HG02623 (cell line): Measurements from ENCODE around the gene ZNF709.
"Not testable (repeated sequence)": the region's sequence is repeated elsewhere in the genome, so short reads cannot be mapped to it uniquely, and the experiment has no call there.

Experiments
- ATAC-seq: cut with Tn5 transposase; IDR thresholded peaks from one replicate; pipeline ENCODE4 v1.9.1; 2021; ENCODE audit warnings: moderate library complexity; ENCODE audit not compliant: unreplicated experiment

Gene ZNF709

DNA sequence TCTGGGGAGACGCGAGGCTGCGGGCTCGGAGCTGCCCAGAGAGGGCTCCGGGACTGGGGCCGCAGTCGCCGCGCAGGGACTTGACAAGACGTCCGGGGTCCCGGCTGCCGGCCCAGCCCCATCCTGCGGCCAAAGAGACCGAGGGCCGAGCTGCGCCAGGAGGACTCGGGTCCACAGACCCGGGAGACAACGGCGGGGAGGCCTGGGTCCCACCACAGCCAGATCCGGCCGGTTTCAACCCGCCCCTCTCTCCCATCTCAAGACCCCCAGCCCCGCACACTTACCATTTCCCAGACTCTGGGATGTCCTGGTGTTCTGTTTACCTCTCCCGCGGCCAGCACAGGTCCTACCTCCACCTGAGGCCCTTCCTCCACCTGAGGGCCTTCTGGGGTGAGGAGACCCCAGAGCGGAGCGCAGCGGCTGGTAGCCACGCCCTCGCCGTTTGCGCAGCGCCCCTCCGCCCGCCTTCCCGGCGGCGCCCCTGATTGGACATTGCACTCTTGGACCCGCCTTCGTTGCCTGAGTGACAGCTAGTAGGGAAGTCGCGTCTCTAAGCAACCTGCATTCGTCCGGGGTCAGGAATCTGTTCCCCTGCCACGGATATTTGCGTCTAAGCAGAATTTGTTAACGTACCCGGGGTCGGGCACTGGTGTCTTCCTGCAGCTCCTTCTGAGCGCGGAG lies at the start of gene ZNF709:
Gene ZNF709 (minus strand): TSS at position 446 of the 681 bp plus-strand sequence. CDS start 159 bp downstream, at position 287.
- peak; percentile 92 for ATAC-seq

DNA sequence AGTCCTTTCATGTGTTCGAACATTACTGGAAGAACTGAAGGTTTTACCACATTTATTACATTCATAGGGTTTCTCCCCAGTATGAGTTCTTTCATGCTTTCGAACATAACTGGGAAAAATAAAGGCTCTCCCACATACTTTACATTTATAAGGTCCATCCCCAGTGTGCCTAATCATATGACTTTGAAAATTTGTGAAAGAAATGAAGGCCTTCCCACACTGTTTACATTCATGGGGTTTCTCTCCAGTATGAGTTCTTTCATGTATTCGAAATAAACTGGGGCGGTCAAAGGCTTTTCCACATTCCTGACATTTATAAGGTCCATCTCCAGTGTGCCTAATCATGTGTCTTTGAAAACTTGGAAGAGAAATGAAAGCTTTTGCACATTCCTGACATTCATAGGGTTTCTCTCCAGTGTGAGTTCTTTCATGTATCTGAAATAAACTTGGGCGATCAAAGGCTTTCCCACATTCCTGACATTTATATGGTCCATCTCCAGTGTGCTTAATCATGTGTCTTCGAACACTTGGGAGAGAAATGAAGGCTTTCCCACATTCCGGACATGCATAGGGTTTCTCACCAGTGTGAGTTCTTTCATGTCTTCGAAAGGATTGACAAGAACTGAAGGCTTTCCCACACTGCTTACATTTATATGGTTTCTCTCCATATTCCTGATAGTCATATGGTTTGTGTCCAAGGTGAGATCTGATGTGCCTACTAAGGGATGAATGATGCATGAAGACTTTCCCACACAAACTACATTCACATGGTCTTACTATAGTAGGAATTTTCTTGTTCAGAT lies 42.6 kb upstream of the ZNF709 start:
- no peak for ATAC-seq

DNA sequence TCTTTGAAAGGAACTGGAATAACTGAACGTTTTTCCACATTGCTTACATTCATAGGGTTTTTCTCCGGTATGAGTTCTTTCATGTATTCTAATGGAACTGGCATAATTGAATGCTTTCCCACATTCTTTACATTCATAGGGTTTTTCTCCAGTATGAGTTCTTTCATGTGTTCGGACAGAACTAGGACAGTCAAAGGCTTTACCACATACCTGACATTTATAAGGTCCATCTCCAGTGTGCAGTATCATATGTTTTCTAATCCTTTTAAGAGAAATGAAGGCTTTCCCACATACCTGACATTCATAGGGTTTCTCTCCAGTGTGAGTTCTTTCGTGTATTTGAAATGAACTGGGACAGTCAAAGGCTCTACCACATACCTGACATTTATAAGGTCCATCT lies 41.9 kb upstream of the ZNF709 start:
- ATAC-seq = no peak

DNA sequence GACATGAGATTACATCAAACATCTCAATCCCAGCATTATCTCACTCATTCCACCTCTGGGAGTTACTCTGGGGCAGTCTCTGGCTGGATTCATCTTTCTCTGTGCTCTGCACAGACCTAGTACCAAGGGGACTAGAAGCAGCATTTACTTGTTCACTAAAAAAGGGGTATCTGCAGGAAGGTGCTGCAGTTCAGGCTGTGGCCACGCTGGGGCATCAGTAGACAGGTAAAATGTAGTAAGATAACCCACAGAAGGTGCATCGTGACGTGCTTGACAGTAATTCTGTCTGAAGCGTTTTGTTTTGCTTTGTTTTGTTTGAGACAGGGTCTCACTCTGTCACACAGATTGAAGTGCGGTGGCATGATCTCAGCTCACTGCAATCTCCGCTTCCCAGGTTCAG lies 37.4 kb upstream of the ZNF709 start:
- no peak for ATAC-seq

DNA sequence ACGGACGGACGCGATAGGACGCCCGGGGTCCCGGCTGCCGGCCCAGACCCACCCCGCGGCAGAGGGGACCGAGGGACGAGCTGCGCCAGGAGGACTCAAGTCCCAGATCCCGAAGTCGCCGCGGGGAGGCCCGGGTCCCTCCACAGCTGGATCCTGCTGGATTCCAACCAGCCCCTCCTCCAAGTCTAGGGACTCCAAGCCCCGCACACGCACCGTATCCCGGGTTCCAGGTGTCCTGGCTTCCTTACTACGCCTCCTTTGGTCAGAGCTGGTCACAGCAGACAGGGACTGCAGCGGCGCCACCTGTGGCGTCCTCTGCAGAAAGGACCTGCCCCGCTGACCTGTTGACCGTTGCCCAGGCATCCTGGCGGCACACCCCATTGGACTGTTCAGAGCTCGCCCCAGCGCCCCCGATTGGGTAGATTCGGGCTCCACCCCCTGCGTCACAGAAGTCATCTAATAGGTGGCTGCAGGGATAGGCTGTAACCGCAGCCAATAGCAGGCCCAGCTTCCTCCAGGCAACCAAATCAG lies 29.0 kb upstream of the ZNF709 start:
- no peak for ATAC-seq

DNA sequence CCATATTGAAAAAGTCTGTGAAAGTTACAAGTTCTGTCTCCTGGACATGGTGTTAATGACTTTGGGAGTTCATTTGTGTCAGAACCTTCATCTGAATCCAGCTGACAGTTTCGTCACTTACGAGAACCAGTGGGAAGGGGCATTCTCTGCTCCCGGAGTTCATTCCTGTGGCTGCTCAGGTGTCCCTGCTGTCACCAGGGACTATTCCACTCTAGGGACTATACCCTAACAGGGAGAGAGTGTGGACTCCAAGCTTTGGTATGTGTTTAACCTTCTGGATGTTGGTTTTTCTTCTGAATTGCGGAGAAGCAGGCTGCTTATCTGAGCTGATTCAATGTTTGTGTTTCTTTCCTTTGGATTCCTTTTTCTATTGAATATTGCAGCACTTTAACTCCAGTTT lies 12.4 kb upstream of the ZNF709 start:
- no peak for ATAC-seq

DNA sequence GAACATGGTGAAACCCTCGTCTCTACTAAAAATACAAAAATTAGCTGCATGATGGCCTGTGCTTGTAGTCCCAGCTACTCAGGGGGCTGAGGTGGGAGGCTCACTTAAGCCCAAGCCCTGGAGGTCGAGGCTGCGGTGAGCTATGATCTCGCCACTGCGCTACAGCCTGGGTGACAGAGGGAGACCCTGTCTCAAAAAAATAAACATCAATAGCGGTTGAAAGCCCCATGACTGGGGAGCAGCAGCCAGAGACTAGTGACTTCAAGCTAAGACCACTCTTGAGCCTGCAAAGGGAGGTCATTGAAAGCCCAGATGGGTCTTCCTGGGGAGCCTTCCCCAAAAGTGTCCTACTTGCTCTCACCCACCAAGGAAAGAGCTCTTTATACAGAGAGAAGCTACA lies 11.9 kb upstream of the ZNF709 start:
- ATAC-seq = no peak

DNA sequence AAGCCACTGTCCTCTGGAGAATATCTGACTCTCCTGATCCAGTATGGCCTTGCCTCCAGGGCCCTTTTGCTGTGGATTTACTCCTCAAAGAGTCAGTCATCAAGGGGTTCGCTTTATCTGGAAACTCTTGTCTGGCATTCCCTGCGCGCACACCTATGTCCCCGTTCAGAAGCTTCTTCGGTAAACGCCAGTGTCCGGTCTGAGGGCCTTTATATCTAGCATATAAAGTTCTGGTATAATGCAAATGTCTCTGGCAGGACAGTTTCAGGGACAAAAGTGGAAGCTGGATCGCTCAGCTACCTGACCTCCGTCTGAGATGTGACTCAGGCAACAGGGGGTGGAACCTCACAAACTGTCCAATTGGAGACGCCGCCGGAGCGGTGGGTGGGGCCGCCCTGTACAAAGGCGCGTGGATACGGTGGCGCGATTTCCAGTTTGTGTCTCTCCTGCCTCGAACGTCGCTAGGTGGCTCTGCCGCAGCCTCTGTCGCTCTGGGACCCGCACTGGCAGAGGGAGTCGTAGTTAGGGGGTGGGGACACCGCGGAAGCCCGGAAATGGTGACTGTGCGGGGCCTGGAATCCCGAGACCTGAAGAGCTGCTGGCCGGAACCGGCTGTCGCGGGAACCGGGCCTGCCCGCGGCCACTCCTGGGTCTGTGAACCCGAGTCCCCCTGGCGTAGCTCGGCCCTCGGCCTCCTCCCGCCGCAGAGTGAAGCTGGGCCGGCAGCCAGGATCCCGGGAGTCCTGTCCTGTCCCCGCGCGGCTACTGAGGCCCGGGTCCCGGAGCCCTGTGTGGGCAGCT lies 10.6 kb upstream of the ZNF709 start:
- ATAC-seq = peak; percentile 81

DNA sequence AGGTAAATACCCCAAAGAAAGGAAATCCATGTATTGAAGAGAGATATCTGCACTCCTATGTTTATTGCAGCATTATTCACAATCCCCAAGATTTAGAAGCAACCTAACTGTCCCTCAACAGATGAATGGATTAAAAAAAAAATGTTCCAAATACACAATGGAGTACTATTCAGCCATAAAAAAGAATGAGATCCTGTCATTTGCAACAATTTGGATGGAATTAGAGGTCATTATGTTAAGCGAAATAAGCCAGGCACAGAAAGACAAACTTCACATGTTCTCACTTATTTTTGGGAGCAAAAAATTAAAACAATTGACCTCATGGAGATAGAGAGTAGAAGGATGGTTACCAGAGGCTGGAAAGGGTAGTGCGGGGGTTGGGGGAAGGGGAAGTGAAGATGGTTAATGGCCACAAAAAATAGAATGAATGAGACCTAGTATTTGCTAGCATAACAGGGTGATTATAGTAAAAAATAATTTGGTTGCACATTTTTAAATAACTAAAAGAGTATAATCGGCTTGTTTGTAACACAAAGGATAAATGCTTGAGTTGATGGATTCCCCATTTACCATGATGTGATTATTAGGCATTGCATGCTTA lies 9.7 kb upstream of the ZNF709 start:
- no peak for ATAC-seq

DNA sequence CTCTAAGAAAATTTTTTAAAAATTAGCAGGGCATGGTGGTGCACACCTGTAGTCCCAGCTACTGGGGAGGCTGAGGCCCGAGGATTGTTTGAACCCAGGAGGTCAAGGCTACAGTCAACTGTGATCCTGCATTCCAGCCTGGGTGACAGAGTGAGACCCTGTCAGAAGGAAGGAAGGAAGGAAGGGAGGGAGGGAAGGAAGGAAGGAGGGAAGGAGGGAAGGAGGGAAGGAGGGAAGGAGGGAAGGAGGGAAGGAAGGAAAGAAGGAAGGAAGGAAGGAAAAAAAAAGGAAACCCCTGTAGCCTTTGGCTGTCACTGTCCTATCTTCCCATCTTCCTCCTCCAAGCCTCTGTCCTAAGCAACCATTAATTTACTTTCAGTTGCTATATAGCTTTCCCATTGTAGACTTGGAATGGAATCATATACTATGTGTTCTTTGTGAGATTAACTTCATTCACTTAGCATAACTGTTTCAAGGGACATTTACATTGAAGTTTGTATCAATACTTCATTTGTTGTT lies 1.7 kb upstream of the ZNF709 start:
- not testable (repeated sequence) for ATAC-seq

DNA sequence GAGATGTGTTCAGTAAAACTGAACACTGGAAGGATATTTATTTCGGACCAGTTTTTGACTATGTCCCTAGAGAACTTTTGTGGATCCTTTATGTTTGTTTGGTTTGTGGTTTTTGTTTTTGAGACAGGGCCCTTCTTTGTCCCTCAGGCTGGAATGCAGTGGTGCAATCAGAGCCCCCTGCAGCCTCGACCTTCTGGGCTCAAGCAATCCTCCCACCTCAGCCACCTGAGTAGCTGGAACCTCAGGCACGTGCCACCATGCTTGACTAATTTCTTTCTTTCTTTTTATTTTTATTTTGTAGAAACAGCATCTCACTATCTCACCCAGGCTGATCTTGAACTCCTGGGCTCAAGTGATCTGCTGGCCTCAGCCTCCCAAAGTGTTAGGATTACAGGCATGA lies 955 bp upstream of the ZNF709 start:
- no peak for ATAC-seq

DNA sequence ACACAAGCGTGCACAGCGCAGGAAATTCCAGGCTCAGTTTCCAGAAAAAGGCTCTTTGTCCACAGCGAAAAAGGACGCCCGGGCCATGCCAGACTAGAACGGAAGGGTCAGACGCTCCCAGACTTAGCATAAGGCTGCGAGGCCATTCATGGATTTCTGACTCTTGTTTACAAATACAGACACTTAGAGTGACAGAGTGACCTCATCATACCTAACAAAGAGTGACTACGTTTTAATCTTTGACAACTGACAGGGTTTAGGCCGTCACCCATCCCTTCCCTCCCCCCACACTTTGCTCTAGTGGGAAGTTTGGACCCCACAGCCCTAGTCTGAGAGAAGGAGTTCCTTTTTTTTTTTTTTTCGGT lies 418 bp upstream of the ZNF709 start:
- ATAC-seq = peak; percentile 7

DNA sequence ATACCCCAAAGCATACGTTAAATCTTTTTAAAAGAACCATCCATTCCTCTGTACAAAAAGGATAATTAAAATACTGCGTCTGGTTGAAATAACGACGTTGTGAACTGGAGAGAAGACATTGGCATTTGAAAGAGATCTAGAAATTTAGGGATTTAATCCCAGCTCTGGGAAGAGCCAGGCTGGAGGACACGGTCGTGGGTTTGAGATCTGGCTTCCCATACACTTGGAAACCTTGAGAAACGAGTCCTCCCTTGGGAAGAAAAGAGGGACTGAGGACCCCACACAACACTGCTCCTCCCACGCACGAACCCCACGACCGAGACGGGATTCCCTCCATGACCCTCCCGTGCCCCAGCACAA lies 625 bp downstream of the ZNF709 start:
- ATAC-seq = no peak

DNA sequence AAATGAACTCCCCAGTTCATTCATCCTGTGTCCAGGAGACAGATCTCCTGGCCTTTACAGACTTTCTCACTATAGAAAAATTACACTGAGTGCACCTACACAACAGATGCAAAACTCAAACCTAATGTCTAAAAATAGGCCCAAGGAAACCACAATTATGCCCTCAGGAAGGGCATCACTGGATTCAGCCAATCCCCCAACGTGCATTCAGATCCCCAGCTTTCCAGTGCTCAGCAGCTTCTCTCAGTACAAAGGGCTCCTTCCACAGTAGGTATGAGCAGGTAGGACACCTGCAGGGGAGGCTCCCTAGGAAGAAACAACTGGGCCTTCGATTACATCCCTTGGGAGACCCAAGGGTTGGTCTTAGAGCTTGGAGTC lies 2.1 kb downstream of the ZNF709 start:
- no peak for ATAC-seq

DNA sequence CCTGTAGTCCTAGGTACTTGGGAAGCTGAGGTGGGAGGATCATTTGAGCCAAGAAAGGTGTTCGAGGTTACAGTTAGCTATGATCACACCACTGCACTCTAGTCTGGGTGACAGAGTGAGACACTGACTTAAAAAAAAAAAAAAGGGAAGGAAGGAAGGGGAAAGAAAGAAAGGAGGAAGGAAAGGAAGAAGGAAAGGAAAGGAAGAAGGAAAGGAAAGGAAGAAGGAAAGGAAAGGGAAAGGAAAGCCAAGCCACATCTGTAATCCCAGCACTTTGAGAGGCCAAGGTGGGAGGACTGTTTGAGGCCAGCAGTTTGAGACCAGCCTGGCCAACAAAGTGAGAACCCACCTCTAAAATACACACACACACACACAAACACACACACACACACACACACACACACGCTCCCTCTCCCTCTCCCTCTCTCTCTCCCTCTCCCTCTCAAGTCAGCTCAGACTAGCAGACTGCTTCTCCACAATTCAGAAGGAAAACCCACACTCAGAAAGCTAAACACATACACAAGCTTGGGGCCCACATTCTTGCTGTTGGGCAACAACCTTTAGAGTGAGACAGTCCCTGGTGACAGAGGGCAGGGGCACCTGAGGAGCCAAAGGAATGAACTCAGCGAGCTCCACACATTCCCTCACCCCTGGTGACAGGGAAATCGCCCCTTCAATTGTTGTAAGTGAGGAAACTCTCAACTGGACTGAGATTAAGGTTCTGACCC lies 2.7 kb downstream of the ZNF709 start:
- ATAC-seq = no peak

DNA sequence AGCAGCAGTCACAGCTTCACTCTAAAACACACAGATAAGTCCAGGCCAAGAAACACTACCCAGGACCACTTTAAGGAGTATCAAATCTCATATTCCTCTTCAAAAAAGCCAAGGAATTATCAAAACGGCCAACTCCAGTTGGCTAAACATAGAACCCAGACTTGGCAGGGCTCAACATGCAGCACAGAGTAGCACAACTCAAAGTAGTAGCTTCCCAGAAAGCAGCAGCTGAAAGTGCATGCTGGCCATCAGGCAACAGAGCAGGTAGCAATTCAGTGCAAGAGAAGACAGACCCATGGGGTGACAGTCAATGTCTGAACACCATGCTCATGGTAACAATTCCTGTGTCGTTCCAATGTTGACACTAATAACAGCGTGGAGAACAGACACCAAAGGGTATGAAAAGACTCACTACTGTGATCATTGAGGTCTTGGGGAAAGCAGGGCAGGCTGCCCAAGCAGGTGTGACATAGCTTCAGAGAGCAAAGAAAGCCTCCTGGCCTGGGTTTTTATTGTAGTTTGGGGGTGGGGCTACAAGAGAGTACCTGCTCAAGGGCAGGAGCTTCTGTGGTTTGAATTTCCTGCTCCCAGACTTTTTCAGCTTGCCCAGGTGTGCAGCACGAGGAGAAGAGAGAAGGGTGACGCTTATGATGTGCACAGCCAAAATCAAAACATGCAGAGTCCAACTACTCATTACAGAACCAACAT lies 6.2 kb downstream of the ZNF709 start:
- ATAC-seq = no peak

DNA sequence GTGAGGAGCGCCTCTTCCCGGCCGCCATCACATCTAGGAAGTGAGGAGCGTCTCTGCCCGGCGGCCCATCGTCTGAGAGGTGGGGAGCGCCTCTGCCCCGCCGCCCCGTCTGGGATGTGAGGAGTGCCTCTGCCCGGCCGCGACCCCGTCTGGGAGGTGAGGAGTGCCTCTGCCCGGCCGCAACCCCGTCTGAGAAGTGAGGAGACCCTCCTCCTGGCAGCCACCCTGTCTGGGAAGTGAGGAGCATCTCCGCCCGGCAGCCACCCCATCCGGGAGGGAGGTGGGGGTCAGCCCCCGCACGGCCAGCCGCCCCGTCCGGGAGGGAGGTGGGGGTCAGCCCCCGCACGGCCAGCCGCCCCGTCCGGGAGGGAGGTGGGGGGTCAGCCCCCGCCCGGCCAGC lies 17.0 kb downstream of the ZNF709 start:
- not testable (repeated sequence) for ATAC-seq

DNA sequence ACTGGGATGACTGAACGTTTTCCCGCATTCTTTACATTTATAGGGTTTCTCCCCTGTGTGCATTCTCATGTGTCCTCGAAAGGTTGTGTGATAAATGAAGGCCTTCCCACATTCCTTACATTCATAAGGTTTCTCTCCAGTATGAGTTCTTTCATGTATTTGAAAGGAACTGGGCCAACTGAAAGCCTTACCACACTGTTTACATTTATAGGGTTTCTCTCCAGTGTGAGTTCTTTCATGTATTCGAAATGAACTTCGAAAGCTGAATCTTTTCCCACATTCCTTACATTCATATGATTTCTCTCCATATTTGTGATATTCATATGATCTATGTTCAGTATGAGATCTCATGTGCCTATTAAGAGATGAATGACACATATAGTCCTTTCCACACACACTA lies 19.4 kb downstream of the ZNF709 start:
- no peak for ATAC-seq

DNA sequence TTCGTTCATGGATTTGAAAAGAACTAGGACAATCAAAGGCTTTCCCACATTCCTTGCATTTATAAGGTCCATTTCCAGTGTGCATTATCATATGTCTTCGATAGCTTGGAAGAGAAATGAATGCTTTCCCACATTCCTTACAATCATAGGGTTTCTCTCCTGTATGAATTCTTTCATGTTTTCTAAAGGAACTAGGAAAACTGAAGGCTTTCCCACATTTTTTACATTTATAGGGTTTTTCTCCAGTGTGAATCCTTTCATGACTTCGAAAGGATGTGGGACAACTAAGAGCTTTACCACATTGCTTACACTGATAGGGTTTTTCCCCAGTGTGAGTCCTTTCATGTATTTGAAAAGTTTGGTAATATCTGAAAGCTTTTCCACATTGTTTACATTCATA lies 19.8 kb downstream of the ZNF709 start:
- no peak for ATAC-seq

DNA sequence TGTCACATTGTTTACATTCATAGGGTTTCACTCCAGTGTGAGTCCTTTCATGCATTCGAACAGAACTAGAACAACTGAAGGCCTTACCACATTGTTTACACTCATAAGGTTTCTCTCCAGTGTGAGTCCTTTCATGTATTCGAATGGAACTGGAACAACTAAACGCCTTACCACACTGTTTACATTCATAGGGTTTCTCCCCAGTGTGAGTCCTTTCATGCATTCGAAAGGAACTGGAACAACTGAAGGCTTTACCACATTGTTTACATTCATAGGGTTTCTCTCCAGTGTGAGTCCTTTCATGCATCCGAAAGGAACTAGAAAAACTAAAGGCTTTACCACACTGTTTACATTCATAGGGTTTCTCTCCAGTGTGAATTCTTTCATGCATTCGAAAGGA lies 20.5 kb downstream of the ZNF709 start:
- not testable (repeated sequence) for ATAC-seq
